HG02623 (cell line): ENCODE measurements around the gene S100A3.
"Not testable (repeated sequence)": the region's sequence is repeated elsewhere in the genome, so short reads cannot be mapped to it uniquely, and the experiment has no call there.

Source experiments
- ATAC-seq: cut with Tn5 transposase; IDR thresholded peaks from one replicate; pipeline ENCODE4 v1.9.1; 2021; ENCODE audit warnings: moderate library complexity; ENCODE audit not compliant: unreplicated experiment

The S100A3 gene

GRCh38 chr1:153570874-153571273, 21.8 kb upstream of the S100A3 start:
- ATAC-seq: no peak

GRCh38 chr1:153569465-153569864, 20.4 kb upstream of the S100A3 start:
- ATAC-seq: no peak

- ATAC-seq: no peak
Measured at GRCh38 chr1:153568367-153569099, 19.5 kb upstream of the S100A3 start.

- no peak for ATAC-seq
Measured at GRCh38 chr1:153567621-153568366, 18.7 kb upstream of the S100A3 start.

GRCh38 chr1:153566414-153567371, 17.6 kb upstream of the S100A3 start:
- no peak for ATAC-seq

GRCh38 chr1:153565529-153566374, 16.7 kb upstream of the S100A3 start, which contains the start of gene S100A2:
TSS of gene S100A2 (minus strand) at chr1:153565844. CDS start at chr1:153563877, 1,967 bp downstream.
- no peak for ATAC-seq

GRCh38 chr1:153563991-153564390, 14.9 kb upstream of the S100A3 start:
- no peak for ATAC-seq

GRCh38 chr1:153563483-153563901, 14.4 kb upstream of the S100A3 start:
- no peak for ATAC-seq

- ATAC-seq: not testable (repeated sequence)
Measured at GRCh38 chr1:153562021-153562420, 13.0 kb upstream of the S100A3 start.

GRCh38 chr1:153561466-153561985, 12.5 kb upstream of the S100A3 start:
- no peak for ATAC-seq

GRCh38 chr1:153560771-153561465, 11.9 kb upstream of the S100A3 start:
- ATAC-seq: no peak

GRCh38 chr1:153560241-153560640, 11.2 kb upstream of the S100A3 start:
- no peak for ATAC-seq

GRCh38 chr1:153557877-153558276, 8.8 kb upstream of the S100A3 start:
- no peak for ATAC-seq

GRCh38 chr1:153556348-153556747, 7.3 kb upstream of the S100A3 start:
- ATAC-seq: no peak

- ATAC-seq: no peak
Measured at GRCh38 chr1:153553830-153554541, 4.9 kb upstream of the S100A3 start.

- no peak for ATAC-seq
Measured at GRCh38 chr1:153553096-153553495, 4.0 kb upstream of the S100A3 start.

- ATAC-seq: no peak
Measured at GRCh38 chr1:153552335-153552734, 3.3 kb upstream of the S100A3 start.

- no peak for ATAC-seq
Measured at GRCh38 chr1:153550827-153551500, 1.9 kb upstream of the S100A3 start.
